HG02981 (cell line): Measurements from ENCODE around the gene PDE4A.
"Not testable (repeated sequence)": the region's sequence is repeated elsewhere in the genome, so short reads cannot be mapped to it uniquely, and the experiment has no call there.

Experiments used
- ATAC-seq: cut with Tn5 transposase; IDR thresholded peaks from one replicate; pipeline ENCODE4 v1.9.1; 2021; ENCODE audit warnings: mild to moderate bottlenecking, moderate library complexity; ENCODE audit not compliant: unreplicated experiment

Gene PDE4A

DNA sequence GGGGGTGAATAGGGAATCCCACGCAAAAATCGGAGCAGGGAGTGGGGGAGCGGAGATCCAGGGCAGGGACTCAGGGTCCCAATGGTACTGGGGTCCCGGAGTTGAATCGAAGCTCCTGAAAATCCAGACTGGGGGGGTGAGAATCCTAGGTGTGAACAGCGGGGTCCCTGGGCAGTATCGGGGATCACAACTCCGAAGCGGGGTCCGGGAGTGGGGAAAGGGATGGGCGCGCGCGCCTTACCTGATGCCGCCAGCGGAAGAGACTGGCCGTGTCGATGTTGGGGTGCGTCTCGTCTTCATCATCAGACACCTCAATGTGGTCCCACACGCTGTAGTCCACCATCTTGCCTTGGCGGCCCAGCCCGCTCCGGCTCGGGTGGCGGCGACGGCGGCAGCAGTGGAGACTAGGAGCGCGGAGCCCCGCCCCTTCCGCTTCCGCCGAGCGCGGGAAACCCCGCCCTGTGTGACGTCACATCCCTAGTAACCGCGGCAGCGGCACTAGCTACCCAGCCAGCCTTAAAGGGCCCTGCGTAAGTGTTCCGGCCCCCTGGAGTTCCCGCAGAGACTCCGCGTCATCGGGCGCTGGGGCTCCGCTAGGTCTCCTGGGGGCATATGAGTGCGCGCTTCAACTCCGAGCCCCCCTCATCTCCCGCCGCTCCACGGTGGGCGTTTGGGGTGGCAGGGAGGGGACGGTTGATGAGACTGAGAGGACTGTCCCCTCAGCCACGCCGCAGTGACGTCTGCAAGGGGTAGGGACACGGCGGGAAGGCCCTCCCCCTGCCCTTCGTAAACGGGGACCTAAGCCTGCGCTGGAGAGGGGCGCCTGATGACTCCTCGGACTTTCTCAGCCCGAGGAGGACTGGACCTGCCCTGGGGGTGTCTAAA, 17.0 kb upstream of the PDE4A start, which contains the start of gene CDC37:
Gene CDC37 (minus strand): TSS at position 406 of the 885 bp plus-strand sequence. CDS start 63 bp downstream, at position 343.
- ATAC-seq, result peak; percentile 75

DNA sequence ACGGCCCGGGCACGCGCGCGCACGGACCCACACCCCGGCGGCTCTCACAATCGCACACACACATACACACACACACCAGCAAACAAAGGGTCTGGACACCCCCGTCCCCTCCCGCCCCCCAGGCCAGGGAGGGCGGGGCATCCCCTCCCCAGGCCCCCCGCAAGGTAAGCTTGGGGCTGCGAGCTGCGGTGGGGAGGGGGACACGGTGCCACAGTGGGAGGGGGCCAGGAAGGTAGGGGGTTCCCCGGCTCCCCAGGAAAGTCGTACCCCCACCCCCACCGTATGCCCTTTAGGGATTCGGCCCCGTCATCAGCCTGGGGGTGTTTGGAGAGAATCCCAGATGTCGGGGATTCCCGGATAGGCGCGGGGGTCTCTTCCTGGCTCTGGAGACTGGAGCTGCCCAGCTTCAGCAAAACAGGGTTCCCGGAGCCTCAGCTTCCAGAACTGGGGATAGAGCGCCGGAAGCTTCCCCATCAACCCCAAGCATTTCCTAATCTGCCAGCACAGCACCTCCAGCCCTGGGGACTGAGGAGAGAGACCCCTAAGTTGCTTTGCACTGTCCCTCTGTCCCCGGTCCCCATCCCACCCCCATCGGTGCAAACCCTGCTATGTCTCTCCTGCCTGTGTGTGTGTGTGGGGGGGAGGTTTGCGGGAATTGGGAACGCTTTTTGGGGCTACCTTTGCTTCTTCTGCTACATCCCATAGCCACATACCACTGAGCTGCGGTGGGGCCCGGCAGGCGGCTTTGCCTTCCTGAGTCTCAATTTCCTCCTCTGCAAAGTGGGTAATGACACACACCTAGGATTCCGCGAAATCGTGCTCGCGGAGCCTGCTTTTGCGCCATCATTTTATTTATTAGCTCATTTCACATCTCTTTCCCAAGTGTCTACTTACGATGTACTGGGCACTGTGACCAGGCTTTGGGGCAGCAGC, 15.2 kb upstream of the PDE4A start:
- ATAC-seq, result no peak

DNA sequence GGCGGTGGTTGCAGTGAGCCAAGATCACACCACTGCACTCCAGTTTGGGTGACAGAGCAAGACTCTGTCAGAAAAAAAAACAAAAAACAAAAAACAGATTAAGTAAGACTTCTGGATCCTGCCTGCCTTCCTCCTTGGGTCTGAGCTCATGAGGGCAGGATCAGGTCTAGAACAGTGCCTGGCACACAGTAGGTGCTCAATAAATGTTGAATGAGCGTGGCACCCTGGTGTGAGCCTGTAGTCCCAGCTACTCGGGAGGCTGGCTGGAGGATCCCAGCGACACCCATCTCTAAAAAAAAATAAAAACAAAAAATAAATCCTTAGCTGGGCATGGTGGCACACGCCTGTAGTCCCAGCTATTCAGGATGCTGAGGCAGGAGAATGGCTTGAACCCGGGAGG, 14.1 kb upstream of the PDE4A start:
- no peak for ATAC-seq

DNA sequence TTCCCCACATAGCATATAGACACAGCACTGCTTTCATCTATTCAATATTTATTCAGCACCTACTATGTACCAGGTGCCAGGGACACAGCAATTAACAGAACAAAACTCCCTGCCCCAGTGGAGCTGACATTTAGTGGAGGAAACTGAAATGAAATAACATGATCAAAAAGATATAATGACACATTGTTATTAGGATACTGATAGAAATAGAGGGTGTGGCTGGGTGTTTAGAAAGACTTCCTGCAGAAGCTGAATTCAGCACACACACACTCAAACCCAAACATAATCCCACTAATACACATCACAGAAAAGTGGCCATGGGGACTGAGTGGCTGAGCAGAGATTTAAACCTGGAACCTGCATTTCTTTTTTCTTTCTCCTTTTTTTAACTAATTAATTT, 13.2 kb upstream of the PDE4A start:
- ATAC-seq, result no peak

DNA sequence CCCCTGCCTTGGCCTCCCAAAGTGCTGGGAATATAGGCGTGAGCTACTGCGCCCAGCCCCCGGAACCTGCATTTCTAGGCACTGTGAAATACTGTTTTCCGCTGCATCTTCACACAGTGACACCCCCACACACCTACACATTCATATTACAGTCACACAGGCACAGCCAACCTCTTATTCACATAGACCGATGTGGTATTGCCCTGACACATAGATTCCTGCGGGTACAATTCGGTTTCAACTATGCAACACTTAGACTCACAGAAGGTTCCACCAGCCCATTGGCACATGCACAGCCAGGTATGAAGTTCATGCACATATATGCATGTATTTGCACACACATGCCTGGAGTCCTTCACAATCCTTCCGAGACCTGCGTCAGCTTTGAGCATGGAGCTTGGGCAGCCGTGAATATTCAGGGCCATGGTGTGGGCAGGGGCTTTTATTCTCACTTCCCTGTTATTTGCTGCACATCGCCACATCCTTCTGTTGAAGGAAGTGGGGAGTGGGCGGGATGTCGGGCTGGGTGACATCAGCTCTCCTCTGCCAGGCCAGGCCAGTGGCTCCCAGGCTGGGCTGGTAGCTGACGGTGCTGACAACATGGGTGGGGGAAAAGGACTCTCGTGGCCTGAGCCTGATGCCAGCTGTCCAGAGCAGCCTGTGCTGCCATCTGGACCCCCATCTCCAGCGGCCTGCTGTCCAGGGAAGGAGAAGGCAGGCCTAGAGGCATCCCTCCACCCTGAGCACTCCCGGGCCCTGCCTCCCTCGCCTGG, 11.6 kb upstream of the PDE4A start:
- ATAC-seq, result no peak

DNA sequence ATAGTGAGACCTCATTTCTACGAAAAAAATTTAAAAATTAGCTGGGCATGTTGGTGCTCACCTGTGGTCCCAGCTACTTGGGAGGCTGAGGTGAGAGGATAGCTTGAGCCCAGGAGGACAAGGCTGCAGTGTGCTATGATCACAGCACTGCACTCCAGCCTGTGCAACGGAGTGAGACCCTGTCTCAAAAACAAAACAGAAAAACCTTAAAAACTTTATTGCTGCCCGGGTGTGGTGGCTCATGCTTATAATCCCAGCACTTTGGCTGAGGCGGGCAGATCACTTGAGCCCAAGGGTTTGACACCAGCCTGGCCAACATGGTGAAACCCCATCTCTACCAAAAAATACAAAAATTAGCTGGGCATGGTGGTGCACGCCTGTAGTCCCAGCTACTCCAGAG, 9.1 kb upstream of the PDE4A start:
- not testable (repeated sequence) for ATAC-seq

- peak; percentile 45 for ATAC-seq
Observed at GRCh38 chr19:10412257-10412977, 7.9 kb upstream of the PDE4A start.

DNA sequence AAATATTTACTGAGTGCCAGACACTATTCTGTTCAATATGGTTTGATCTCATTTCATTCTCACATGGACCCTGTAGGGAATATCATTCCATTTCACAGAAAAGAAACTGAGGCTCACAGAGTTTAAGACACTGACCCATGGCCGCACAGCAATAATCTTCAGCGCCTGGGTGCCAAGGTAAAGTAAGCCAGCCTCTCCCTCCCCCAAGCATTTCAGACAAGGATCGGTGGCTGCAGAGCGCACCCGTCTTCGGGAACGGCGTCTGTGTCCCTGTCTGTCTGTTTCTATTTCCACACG, 4.3 kb upstream of the PDE4A start:
- ATAC-seq, result no peak

DNA sequence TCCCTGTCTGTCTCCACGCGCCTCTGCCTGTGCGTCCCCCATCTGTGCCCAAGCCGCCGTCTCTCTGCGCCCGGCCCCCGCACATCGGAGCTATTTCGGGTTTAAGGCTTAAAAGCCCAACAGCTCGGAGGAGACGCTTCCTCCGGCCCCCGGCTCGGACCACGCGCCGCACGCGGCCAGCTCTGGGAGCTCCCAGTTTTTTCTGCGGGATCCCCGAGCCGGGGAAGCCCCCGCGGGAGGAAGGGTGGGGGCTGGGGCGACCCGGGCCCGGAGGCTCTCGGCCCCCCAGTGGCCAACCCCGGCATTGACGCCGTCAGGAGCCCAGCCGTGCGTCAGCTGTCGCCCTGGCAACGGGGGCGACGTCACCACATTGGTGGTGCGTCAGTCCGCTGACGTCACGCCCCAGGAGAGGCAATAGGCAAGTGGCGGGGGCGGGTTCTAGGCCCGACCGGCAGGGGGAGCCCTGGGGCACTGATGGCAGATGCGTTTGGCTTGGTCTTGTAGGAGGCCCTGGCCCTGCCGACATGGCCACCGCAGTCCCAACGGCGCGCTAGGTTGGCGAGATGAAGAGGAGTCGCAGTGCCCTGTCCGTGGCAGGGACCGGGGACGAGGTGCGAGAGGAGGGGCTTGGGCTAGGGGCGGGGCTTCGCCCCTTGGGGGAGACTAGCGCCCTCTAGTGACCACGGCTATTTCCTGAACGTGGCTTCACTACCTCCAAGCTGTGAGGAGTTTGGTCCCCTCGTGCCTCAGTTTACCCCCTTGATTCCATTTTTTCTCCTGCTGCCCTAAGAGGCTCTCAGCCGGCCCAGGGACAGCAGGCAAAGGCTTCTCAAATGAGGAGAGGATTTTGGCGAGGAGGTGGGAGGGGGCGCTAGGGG, 3.7 kb upstream of the PDE4A start:
- ATAC-seq, result peak; percentile 57

- ATAC-seq, result no peak
Observed at GRCh38 chr19:10417541-10418234, 2.6 kb upstream of the PDE4A start.

DNA sequence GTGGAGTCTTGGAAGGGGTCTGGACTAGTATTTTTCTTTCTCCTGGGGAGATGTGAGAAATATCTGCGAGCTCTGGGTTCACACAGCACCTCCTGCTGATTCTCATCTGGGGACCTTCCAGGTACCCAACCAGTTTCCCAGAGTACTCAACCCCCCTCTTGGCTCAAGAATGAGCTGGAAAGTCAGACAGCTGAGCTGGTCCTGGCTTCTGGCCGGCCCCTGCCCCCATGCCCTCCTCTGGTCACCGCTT, 2.2 kb upstream of the PDE4A start:
- no peak for ATAC-seq

DNA sequence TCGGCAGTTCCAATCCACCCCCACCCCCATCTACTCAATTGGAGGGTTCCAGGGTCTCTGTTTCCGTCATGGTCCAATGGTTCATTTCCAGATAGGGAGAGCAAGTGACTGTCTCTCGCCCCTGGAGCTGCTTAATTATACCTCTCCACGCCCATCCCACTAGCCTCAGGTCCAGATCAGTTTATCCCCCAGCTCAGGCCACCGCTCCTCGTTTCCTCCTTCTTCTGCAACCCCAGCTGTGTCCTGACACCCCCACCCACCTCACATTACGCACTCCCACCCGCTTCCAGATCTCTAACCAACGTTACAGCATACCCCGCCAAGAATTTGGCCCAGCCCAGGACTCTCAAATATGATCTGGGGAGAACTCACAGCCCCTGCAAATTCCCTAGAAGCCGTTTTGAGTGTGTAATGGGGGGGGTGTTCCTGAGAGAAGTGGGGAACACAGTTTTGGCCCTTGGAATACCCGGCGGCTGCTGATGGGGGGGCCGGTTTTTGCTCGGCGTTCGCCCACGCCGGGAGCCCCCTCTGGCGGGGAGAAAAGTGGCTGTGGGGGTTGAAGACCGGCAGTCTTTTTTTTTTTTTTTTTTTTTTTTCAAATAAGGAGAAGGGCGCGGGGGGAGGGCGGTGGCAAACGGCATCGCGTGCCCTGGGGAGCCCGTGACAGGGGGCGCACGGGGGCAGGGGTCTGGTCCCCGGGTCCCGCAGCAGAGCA, 1.7 kb upstream of the PDE4A start:
- ATAC-seq, result no peak

- ATAC-seq, result no peak
Observed at GRCh38 chr19:10419200-10419645, 1.1 kb upstream of the PDE4A start.

GRCh38 chr19:10419646-10420443, 493 bp upstream of the PDE4A start:
- no peak for ATAC-seq

GRCh38 chr19:10421240-10422045, 1.1 kb downstream of the PDE4A start:
- ATAC-seq, result no peak

DNA sequence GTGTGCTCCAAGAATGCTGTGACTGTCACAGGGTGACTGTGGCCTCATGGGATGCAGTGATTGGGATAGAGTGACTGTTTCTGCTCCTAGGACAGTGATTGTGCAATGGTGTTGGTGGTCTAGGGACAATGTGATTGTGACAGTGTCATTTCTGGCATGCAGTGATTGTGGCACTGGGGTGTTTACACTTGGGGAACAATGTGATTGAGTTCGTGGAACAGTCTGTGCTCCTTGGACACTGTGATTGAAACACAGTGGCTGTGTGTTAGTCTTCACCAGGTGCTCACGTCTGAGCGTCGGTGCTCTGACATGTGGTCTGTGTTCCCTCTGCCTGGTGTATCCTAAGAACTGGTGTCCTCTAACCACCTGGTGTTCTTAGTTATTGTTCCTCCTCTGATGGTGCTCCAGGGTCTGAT, 1.7 kb downstream of the PDE4A start:
- ATAC-seq, result no peak

- no peak for ATAC-seq
Observed at GRCh38 chr19:10422846-10423245, 2.5 kb downstream of the PDE4A start.
